SK-N-SH (cell line): ENCODE data around the gene LDB2.

Experiments
- EP300 ChIP-seq, 2 experiments: IDR thresholded peaks; 2 replicates each; pipeline versions ENCODE4 v1.4.0 to v1.6.1; 2012; ENCODE audit warnings: borderline replicate concordance in 1 of 2, low read depth in 1 of 2, low read length in 1 of 2
- JUND ChIP-seq: IDR thresholded peaks from 2 replicates; pipeline ENCODE4 v1.4.0; 2012
- POLR2AphosphoS5 ChIP-seq: IDR thresholded peaks from 2 replicates; pipeline ENCODE4 v1.6.1; 2012; ENCODE audit warnings: low read depth, low read length
- RFX5 ChIP-seq: IDR thresholded peaks from 2 replicates; pipeline ENCODE4 v1.6.1; 2012; ENCODE audit warnings: mild to moderate bottlenecking, improper control_type of control experiment, low read length
- RXRA ChIP-seq: IDR thresholded peaks from 2 replicates; pipeline ENCODE4 v1.4.0; 2012; ENCODE audit warnings: low read depth, mild to moderate bottlenecking, borderline replicate concordance
- TF ChIP-seq, protein P1 (sequence below): IDR thresholded peaks from 2 replicates; pipeline ENCODE4 v1.6.1; 2012; ENCODE audit warnings: mild to moderate bottlenecking, low read depth, low read length, moderate library complexity
- TF ChIP-seq, protein P2 (sequence below): fragments of 200-600 bp; sonication (generic); IDR thresholded peaks from 2 replicates; pipeline ENCODE4 v1.6.1; 2017; ENCODE audit warnings: antibody characterized with exemption, mild to moderate bottlenecking, moderate library complexity
- TF ChIP-seq, protein P3 (sequence below): IDR thresholded peaks from 2 replicates; pipeline ENCODE4 v1.4.0; 2012; ENCODE audit warnings: low read depth

DNA sequence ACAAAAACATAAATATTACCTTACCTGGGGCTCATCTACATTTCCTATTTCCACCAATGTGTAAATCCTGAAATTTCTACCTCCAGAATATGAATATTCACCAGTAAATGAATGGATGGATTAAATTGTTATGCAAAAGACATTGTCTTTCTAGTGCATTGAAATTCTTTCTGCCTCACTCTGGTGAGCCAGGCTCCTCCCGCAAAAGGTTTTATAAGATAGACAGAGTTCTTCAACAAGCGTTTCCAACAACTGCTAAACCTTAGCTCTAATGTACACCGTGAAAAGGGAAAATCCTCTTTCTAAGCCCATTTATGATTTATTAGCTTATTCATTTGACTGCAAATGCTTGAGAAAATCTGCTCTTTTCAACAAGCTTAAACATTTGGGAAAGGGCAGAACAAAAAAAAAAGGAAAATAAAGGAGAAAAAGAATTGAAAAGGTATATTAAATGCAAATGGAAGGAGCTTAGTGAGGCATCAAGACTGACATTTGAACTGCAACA lies 72.0 kb downstream of the LDB2 start:
- TF ChIP-seq, protein P1, sequence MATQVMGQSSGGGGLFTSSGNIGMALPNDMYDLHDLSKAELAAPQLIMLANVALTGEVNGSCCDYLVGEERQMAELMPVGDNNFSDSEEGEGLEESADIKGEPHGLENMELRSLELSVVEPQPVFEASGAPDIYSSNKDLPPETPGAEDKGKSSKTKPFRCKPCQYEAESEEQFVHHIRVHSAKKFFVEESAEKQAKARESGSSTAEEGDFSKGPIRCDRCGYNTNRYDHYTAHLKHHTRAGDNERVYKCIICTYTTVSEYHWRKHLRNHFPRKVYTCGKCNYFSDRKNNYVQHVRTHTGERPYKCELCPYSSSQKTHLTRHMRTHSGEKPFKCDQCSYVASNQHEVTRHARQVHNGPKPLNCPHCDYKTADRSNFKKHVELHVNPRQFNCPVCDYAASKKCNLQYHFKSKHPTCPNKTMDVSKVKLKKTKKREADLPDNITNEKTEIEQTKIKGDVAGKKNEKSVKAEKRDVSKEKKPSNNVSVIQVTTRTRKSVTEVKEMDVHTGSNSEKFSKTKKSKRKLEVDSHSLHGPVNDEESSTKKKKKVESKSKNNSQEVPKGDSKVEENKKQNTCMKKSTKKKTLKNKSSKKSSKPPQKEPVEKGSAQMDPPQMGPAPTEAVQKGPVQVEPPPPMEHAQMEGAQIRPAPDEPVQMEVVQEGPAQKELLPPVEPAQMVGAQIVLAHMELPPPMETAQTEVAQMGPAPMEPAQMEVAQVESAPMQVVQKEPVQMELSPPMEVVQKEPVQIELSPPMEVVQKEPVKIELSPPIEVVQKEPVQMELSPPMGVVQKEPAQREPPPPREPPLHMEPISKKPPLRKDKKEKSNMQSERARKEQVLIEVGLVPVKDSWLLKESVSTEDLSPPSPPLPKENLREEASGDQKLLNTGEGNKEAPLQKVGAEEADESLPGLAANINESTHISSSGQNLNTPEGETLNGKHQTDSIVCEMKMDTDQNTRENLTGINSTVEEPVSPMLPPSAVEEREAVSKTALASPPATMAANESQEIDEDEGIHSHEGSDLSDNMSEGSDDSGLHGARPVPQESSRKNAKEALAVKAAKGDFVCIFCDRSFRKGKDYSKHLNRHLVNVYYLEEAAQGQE: no peak
- TF ChIP-seq JUND: no peak
- no peak for TF ChIP-seq RXRA
- TF ChIP-seq, protein P2, sequence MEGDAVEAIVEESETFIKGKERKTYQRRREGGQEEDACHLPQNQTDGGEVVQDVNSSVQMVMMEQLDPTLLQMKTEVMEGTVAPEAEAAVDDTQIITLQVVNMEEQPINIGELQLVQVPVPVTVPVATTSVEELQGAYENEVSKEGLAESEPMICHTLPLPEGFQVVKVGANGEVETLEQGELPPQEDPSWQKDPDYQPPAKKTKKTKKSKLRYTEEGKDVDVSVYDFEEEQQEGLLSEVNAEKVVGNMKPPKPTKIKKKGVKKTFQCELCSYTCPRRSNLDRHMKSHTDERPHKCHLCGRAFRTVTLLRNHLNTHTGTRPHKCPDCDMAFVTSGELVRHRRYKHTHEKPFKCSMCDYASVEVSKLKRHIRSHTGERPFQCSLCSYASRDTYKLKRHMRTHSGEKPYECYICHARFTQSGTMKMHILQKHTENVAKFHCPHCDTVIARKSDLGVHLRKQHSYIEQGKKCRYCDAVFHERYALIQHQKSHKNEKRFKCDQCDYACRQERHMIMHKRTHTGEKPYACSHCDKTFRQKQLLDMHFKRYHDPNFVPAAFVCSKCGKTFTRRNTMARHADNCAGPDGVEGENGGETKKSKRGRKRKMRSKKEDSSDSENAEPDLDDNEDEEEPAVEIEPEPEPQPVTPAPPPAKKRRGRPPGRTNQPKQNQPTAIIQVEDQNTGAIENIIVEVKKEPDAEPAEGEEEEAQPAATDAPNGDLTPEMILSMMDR: no peak
- TF ChIP-seq RFX5: no peak
- no peak for TF ChIP-seq POLR2AphosphoS5
- no peak for TF ChIP-seq EP300 (IDR thresholded peaks at IDR 0.05; ENCODE audit: borderline replicate concordance in 1 of 2, low read depth in 1 of 2, low read length in 1 of 2)
- TF ChIP-seq, protein P3, sequence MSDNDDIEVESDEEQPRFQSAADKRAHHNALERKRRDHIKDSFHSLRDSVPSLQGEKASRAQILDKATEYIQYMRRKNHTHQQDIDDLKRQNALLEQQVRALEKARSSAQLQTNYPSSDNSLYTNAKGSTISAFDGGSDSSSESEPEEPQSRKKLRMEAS: no peak
